Activated T-helper 2 cell treated with anti-CD3 and anti-CD28 coated beads, Interferon-gamma antibody, Interleukin-2, Interleukin-4, amounts not matched to agents 10 μg/mL and 5 μg/mL and 100 μg/mL, durations not matched to agents 14 hours and 24 hours and 36 hours (primary cell): ENCODE data around the gene NOMO2. TPM values are rescaled to one million over a fixed set of nuclear protein-coding genes. Genes with fewer than 3 reads are reported as not detected.
A peak's percentile ranks its signal among the peaks of the same experiment; 100 is the strongest.
"Not testable (repeated sequence)": the region's sequence is repeated elsewhere in the genome, so short reads cannot be mapped to it uniquely, and the experiment has no call there.

Source experiments
- DNase-seq: peaks from one replicate; pipeline ENCODE4 v3.0.0; 2021; ENCODE audit warnings: low spot score
- H3K27ac Mint-ChIP-seq: one replicate; pipeline ENCODE4 v1.8.0; 2021; ENCODE audit warnings: mixed read lengths
- H3K27me3 Mint-ChIP-seq: one replicate; pipeline ENCODE4 v1.8.0; 2021; ENCODE audit warnings: low read depth, mixed read lengths
- H3K36me3 Mint-ChIP-seq: one replicate; pipeline ENCODE4 v1.8.0; 2021; ENCODE audit warnings: low read depth, mixed read lengths
- H3K4me1 Mint-ChIP-seq: one replicate; pipeline ENCODE4 v1.8.0; 2021; ENCODE audit warnings: low read depth, mixed read lengths
- H3K4me3 Mint-ChIP-seq: one replicate; pipeline ENCODE4 v1.8.0; 2021; ENCODE audit warnings: low read depth, mild to moderate bottlenecking, moderate library complexity, mixed read lengths
- H3K9me3 Mint-ChIP-seq: one replicate; pipeline ENCODE4 v1.8.0; 2021; ENCODE audit warnings: mixed read lengths
- intact Hi-C: fragments of 100-400 bp; cut with micrococcal nuclease; formaldehyde crosslinking; loops from one replicate; pipeline ENCODE4 v1.15.1; 2023
- total RNA-seq: library from RNA; stranded (reverse); gene quantifications from 2 replicates; pipeline ENCODE4 v1.2.3, GENCODE V29; 2022

The NOMO2 gene
- total RNA-seq: 119 and 120 TPM in 2 replicates

DNA sequence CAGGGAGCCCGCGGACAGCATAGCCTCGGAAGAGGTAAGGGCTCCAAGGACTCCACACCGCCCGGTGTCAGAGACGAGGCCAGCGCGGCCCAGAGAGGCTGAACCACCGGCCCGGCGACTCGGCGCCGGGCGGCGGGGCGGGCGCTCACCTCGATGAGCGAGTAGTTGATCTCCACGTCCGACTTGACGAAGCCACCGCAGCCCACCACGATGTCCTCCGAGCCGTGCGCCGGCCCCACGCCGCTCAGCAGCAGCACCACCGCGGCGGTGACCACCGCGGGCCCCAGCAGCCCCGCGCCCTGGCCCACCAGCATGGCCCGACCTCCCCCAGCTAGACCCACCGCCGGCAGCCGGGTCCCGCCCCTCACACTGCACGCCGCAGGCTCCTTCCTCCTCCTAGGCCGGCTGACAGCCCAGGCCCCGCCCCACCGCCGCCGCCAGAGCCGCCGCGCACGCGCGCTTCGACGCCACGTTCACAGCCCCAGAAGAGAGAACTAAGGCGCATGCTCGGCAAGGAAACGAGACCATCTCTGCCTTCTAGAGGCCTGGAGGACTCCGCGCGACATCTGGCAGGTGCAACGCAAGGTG lies at the start of gene NOMO2:
Gene NOMO2, minus strand, starts transcription at position 371 of the 588 bp plus-strand sequence. Its CDS starts 57 bp downstream, at position 314.
- H3K27me3 Mint-ChIP-seq, intact Hi-C loops, H3K27ac Mint-ChIP-seq, H3K9me3 Mint-ChIP-seq, H3K4me1 Mint-ChIP-seq: not testable (repeated sequence)
- Mint-ChIP-seq H3K4me3 (peak within 1 kb of the TSS; percentile 49), H3K36me3 (peaks cover 10% of the 10 kb centered on the region)
- DNase-seq: peak; percentile 96

- H3K4me1 Mint-ChIP-seq, DNase-seq, H3K36me3 Mint-ChIP-seq, intact Hi-C loops, H3K27me3 Mint-ChIP-seq, H3K27ac Mint-ChIP-seq, H3K4me3 Mint-ChIP-seq, H3K9me3 Mint-ChIP-seq: not testable (repeated sequence)
Measured at GRCh38 chr16:18610147-18610803, 48.4 kb upstream of the NOMO2 start.

- H3K4me1 Mint-ChIP-seq, DNase-seq, H3K36me3 Mint-ChIP-seq, H3K4me3 Mint-ChIP-seq, intact Hi-C loops, H3K27ac Mint-ChIP-seq, H3K9me3 Mint-ChIP-seq, H3K27me3 Mint-ChIP-seq: not testable (repeated sequence)
Measured at GRCh38 chr16:18608271-18608670, 46.4 kb upstream of the NOMO2 start.

- H3K4me1 Mint-ChIP-seq, H3K4me3 Mint-ChIP-seq, DNase-seq, intact Hi-C loops, H3K36me3 Mint-ChIP-seq, H3K9me3 Mint-ChIP-seq, H3K27me3 Mint-ChIP-seq, H3K27ac Mint-ChIP-seq: not testable (repeated sequence)
Measured at GRCh38 chr16:18603572-18604246, 41.8 kb upstream of the NOMO2 start.

- H3K4me1 Mint-ChIP-seq, H3K27me3 Mint-ChIP-seq, H3K9me3 Mint-ChIP-seq, DNase-seq, H3K36me3 Mint-ChIP-seq, intact Hi-C loops, H3K4me3 Mint-ChIP-seq, H3K27ac Mint-ChIP-seq: not testable (repeated sequence)
Measured at GRCh38 chr16:18598582-18598981, 36.7 kb upstream of the NOMO2 start.

GRCh38 chr16:18597734-18598133 lies 35.8 kb upstream of the NOMO2 start:
- H3K27ac Mint-ChIP-seq, DNase-seq, H3K4me1 Mint-ChIP-seq, intact Hi-C loops, H3K4me3 Mint-ChIP-seq, H3K27me3 Mint-ChIP-seq, H3K36me3 Mint-ChIP-seq, H3K9me3 Mint-ChIP-seq: not testable (repeated sequence)

GRCh38 chr16:18597319-18597718 lies 35.4 kb upstream of the NOMO2 start:
- H3K27ac Mint-ChIP-seq: not testable (repeated sequence)

GRCh38 chr16:18595796-18596195 lies 33.9 kb upstream of the NOMO2 start:
- H3K27ac Mint-ChIP-seq, H3K4me3 Mint-ChIP-seq, H3K27me3 Mint-ChIP-seq, intact Hi-C loops, H3K36me3 Mint-ChIP-seq, DNase-seq, H3K9me3 Mint-ChIP-seq, H3K4me1 Mint-ChIP-seq: not testable (repeated sequence)

More at GRCh38 chr16:18597319-18597718, 35.4 kb upstream of the NOMO2 start:
- H3K4me3 Mint-ChIP-seq, H3K36me3 Mint-ChIP-seq, H3K4me1 Mint-ChIP-seq, H3K27me3 Mint-ChIP-seq, intact Hi-C loops, H3K9me3 Mint-ChIP-seq, DNase-seq: not testable (repeated sequence)

DNA sequence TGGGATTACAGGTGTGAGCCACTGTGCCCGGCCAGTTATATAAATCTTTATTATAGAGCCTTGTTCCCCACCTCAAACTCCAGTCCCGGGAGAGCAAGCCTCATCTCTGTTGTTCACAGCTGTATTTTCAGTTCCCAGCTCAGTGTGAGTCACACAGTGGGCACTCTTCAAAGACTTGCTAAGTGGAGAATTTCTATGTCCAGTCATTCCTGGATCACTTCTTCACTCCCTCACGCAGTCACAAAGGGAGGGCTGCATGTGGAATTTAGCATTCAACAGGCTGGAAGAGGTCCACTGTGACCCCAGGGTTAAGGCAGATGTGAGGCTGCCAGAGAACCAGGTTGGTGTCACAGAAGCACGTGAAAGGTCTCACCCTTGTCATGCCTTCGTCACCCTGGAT lies 33.0 kb upstream of the NOMO2 start:
- DNase-seq, H3K27ac Mint-ChIP-seq, H3K4me3 Mint-ChIP-seq, H3K4me1 Mint-ChIP-seq, H3K9me3 Mint-ChIP-seq, H3K36me3 Mint-ChIP-seq, intact Hi-C loops, H3K27me3 Mint-ChIP-seq: not testable (repeated sequence)

GRCh38 chr16:18593904-18594303 lies 32.0 kb upstream of the NOMO2 start:
- H3K27me3 Mint-ChIP-seq, H3K9me3 Mint-ChIP-seq, DNase-seq, intact Hi-C loops, H3K4me1 Mint-ChIP-seq, H3K27ac Mint-ChIP-seq, H3K4me3 Mint-ChIP-seq, H3K36me3 Mint-ChIP-seq: not testable (repeated sequence)

DNA sequence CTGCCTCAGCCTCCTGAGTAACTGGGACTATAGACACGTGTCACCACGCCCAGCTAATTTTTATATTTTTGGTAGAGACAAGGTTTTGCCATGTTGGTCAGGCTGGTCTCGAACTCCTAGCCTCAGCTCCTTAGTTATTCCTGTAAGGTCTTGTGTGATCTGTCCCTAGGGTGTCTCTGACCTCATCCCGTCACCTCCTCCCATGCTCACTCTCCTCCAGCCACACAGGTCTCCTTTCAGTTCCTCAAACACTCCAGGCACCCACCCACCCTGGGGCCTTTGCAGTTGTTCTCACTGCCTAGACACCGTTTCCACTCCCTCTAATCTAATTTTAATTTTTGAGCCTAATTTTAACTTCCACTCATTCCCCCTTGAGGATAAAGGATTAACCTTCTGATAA lies 31.1 kb upstream of the NOMO2 start:
- H3K36me3 Mint-ChIP-seq, H3K4me3 Mint-ChIP-seq, H3K9me3 Mint-ChIP-seq, H3K27me3 Mint-ChIP-seq, intact Hi-C loops, H3K4me1 Mint-ChIP-seq, DNase-seq, H3K27ac Mint-ChIP-seq: not testable (repeated sequence)

DNA sequence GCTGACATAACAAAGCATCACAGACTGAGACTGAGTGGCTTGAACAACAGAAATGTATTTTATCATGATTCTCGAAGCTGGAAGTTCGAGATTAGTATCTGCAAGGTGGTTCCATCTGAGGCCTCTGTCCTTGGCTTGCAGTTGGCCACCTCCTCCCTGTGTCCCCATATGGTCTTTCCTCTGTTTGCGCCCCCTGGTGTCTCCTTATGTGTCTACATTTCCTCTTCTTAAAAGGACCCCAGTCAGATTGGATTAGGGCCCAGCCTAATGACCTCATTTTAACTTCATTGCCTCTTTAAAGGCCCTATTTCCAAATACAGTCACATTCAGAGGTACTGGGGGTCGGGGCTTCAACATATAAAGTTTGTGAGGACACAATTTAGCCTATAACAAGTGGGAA lies 30.0 kb upstream of the NOMO2 start:
- H3K9me3 Mint-ChIP-seq, DNase-seq, H3K4me3 Mint-ChIP-seq, intact Hi-C loops, H3K4me1 Mint-ChIP-seq, H3K27ac Mint-ChIP-seq, H3K27me3 Mint-ChIP-seq, H3K36me3 Mint-ChIP-seq: not testable (repeated sequence)

DNA sequence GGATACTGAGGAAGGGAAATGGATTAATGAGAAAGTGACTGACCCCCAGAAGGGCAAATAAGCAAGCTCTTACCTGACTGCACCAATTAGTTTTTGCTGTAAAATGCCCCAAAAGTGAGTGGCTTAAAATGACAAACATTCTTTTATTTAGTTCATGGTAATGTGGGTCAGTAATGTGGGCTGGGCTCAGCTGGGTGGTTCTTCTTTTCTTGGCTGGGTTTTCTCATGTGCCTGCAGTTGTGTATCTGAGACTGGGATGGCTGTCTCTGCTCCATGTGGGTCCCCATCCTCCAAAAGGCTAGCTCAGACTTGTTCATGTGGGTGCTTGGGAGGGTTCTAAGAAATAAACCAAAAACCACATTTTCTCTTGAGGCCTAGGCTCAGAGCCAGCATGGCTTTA lies 29.5 kb upstream of the NOMO2 start:
- H3K4me3 Mint-ChIP-seq, H3K4me1 Mint-ChIP-seq, H3K27me3 Mint-ChIP-seq, H3K27ac Mint-ChIP-seq, H3K9me3 Mint-ChIP-seq, H3K36me3 Mint-ChIP-seq, DNase-seq, intact Hi-C loops: not testable (repeated sequence)
